Adrenal gland (tissue), 12 donors: Measurements from ENCODE around the gene RABGAP1L. TPM values are rescaled to one million over a fixed set of nuclear protein-coding genes. Genes with fewer than 3 reads are reported as not detected.
"Not testable (repeated sequence)": the region's sequence is repeated elsewhere in the genome, so short reads cannot be mapped to it uniquely, and the experiment has no call there.

Source experiments
- DNase-seq, 7 donors: peaks; one replicate each; pipeline ENCODE4 v3.0.0-alpha.2; 2019 to 2020
- H3K27ac ChIP-seq, 5 donors: fragments of 200-600 bp; sonication (generic) in 4 of 5; 1 replicate in 3 of 5; 2 replicates in 2 of 5; pipeline versions ENCODE4 v1.5.1 to v1.8.0; 2016 to 2020; ENCODE audit warnings: mild to moderate bottlenecking in 1 of 5
- H3K27me3 ChIP-seq: fragments of 200-600 bp; 2 replicates; pipeline ENCODE4 v1.8.0; 2021
- H3K36me3 ChIP-seq, 2 donors: fragments of 200-600 bp; replicated peaks in 1 of 2; 1 replicate in 1 of 2; 2 replicates in 1 of 2; pipeline versions ENCODE4 v1.5.1 to v1.8.0; 2018 to 2022
- H3K4me1 ChIP-seq, 2 donors: fragments of 200-600 bp; replicated peaks in 1 of 2; 1 replicate in 1 of 2; 2 replicates in 1 of 2; pipeline versions ENCODE4 v1.5.1 to v1.8.0; 2018 to 2021
- H3K4me3 ChIP-seq, 4 donors: fragments of 200-600 bp; sonication (generic) in 3 of 4; one replicate each; pipeline ENCODE4 v1.5.1; 2016 to 2018
- H3K9me3 ChIP-seq, 3 donors: fragments of 200-600 bp; sonication (generic) in 1 of 3; replicated peaks in 1 of 3; 1 replicate in 2 of 3; 2 replicates in 1 of 3; pipeline versions ENCODE4 v1.5.1 to v1.8.0; 2016 to 2021
- POLR2A ChIP-seq, 2 donors: fragments of 450-650 bp; IDR thresholded peaks; one replicate each; pipeline ENCODE4 v1.6.1; 2017; ENCODE audit warnings: antibody characterized with exemption in 2 of 2, mild to moderate bottlenecking in 2 of 2, moderate library complexity in 1 of 2
- WGBS, 4 donors: extraction: QIAGEN DNeasy Blood & Tissue Kit in 2 of 4; methylation state at CpG; one replicate each; pipeline versions ENCODE4 v1.1.5 to v1.1.7; 2013 to 2017; 5-methylcytosine and 5-hydroxymethylcytosine counted together
- intact Hi-C, 2 donors: fragments of 100-400 bp; cut with DNase I; formaldehyde crosslinking; loops; one replicate each; pipeline versions ENCODE4 v1.14.1 to v1.15.0; 2022 to 2023
- polyA plus RNA-seq, 3 donors: library from polyadenylated mRNA; stranded (reverse); fragments of 200-250 nt in 2 of 3; fragments of 350-450 nt in 1 of 3; fragmentation: Illumina TruSeq in 1 of 3; extraction: RNeasy Lipid Tissue Mini Kit (QIAGEN cat#74804) in 1 of 3; gene quantifications; one replicate each; pipeline ENCODE4 v1.2.3, GENCODE V29; 2013 to 2014
- total RNA-seq, 9 donors: library from RNA; depleted of rRNA in 4 of 9; stranded (reverse); fragments of >200 nt in 4 of 9; fragments of 120-200 nt in 1 of 9; fragmentation: NEBNext Ultra II Directional in 1 of 9; extraction: Animal tissue kit (Norgen Biotek cat#: 25700) in 1 of 9; gene quantifications; one replicate each; pipeline versions ENCODE4 v1.1.0 to v1.2.4, GENCODE V29; 2013 to 2023
- TF ChIP-seq, protein P1 (sequence below), 6 experiments: fragments of 450-650 bp in 4 of 6; fragments of 200-600 bp in 2 of 6; sonication (generic) in 1 of 6; IDR thresholded peaks; 1 replicate in 5 of 6; 2 replicates in 1 of 6; pipeline versions ENCODE4 v1.5.1 to v1.8.0; 2016 to 2021; ENCODE audit warnings: antibody characterized with exemption in 6 of 6, mild to moderate bottlenecking in 2 of 6, moderate library complexity in 1 of 6
- donor health status: healthy with polysubstance abuse.
- donor health status: Bipolar disorder and iron deficiency.
- donor health status: DM: yes; HTN: yes; CAD: no.
- donor health status: DM: no; HTN: no; CAD: no.
- donor health status: DM: no; HTN: no; CAD: no.
- donor health status: DM: yes; HTN: yes; CAD: no.

The RABGAP1L gene
- total and polyA plus RNA-seq, 12 donors: 10.4 to 29.9 (median 19.7) TPM

DNA sequence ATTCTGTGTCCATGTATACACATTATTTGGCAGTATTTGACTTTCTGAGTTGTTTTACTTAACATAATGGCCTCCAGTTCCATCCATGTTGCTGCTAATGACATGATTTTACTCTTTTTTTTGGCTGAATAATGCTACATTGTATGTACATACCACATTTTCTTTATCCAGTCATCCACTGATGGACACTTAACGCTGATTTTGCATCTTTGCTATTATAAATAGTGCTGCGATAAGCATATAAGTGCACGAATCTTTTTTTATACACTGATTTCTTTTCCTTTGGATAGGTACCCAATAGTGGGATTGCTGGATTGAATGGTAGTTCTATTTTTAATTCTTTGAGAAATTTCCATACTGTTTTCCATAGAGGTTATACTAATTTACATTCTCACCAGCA lies 544.0 kb downstream of the RABGAP1L start:
- no peaks in the 10 kb centered on the region for H3K9me3 ChIP-seq
- no peaks in the 10 kb centered on the region for H3K4me1 ChIP-seq
- H3K4me3 ChIP-seq: no peak overlapping the region
- TF ChIP-seq, protein P1, sequence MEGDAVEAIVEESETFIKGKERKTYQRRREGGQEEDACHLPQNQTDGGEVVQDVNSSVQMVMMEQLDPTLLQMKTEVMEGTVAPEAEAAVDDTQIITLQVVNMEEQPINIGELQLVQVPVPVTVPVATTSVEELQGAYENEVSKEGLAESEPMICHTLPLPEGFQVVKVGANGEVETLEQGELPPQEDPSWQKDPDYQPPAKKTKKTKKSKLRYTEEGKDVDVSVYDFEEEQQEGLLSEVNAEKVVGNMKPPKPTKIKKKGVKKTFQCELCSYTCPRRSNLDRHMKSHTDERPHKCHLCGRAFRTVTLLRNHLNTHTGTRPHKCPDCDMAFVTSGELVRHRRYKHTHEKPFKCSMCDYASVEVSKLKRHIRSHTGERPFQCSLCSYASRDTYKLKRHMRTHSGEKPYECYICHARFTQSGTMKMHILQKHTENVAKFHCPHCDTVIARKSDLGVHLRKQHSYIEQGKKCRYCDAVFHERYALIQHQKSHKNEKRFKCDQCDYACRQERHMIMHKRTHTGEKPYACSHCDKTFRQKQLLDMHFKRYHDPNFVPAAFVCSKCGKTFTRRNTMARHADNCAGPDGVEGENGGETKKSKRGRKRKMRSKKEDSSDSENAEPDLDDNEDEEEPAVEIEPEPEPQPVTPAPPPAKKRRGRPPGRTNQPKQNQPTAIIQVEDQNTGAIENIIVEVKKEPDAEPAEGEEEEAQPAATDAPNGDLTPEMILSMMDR (IDR thresholded peaks at IDR 0.05): no peak
- no peak for TF ChIP-seq POLR2A (IDR thresholded peaks at IDR 0.05)
- no peaks in the 10 kb centered on the region for H3K27me3 ChIP-seq
- intact Hi-C loops: no loop called here
- 96 to 99% (median 97%) methylated on average over 3 of the region's 3 CpGs for WGBS, 4 donors
- H3K27ac ChIP-seq: no peak overlapping the region
- H3K36me3 ChIP-seq: no peaks in the 10 kb centered on the region
- DNase-seq: no peak

GRCh38 chr1:174704300-174704699 lies 545.0 kb downstream of the RABGAP1L start:
- intact Hi-C loops: no loop called here
- Histone ChIP-seq H3K4me3 (no peak overlapping the region), H3K36me3 (no peaks in the 10 kb centered on the region), H3K4me1 (no peaks in the 10 kb centered on the region), H3K27me3 (no peaks in the 10 kb centered on the region), H3K9me3 (no peaks in the 10 kb centered on the region), H3K27ac (no peak overlapping the region)
- TF ChIP-seq, protein P1 (IDR thresholded peaks at IDR 0.05): no peak
- TF ChIP-seq POLR2A (IDR thresholded peaks at IDR 0.05): no peak
- 86 to 93% (median 92%) methylated on average over 1 of the region's 1 CpG for WGBS, 4 donors
- DNase-seq: no peak

GRCh38 chr1:174710868-174711845 lies 551.8 kb downstream of the RABGAP1L start:
- TF ChIP-seq, protein P1 (IDR thresholded peaks at IDR 0.05): no peak
- TF ChIP-seq POLR2A (IDR thresholded peaks at IDR 0.05): no peak
- WGBS, 4 donors: 97 to 100% (median 97%) methylated on average over 3 to 50 of the region's 50 CpGs
- H3K4me3 ChIP-seq: no peak overlapping the region
- no peak overlapping the region for H3K27ac ChIP-seq
- intact Hi-C loops: no loop called here
- no peak for DNase-seq
- no peaks in the 10 kb centered on the region for H3K9me3 ChIP-seq
- H3K27me3 ChIP-seq: no peaks in the 10 kb centered on the region
- H3K36me3 ChIP-seq: no peaks in the 10 kb centered on the region
- no peaks in the 10 kb centered on the region for H3K4me1 ChIP-seq

DNA sequence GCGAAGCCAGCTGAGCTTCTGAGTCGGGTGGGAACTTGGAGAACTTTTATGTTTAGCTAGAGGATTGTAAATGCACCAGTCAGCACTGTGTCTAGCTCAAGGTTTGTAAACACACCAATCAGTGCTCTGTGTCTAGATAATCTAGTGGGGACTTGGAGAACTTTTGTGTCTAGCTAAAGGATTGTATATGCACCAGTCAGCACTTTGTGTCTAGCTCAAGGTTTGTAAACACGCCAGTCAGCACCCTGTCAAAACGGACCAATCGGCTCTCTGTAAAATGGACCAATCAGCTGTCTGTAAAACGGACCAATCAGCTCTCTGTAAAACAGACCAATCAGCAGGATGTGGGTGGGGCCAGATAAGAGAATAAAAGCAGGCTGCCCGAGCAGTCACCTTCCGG lies 552.5 kb downstream of the RABGAP1L start:
- H3K27ac ChIP-seq, H3K4me1 ChIP-seq, H3K27me3 ChIP-seq, DNase-seq, H3K36me3 ChIP-seq, intact Hi-C loops, H3K4me3 ChIP-seq, H3K9me3 ChIP-seq: not testable (repeated sequence)
- WGBS, 4 donors: 95 to 97% (median 96%) methylated on average over 6 to 8 of the region's 8 CpGs
